OCI-LY3 (cell line): Measurements from ENCODE around the gene MAPK13.

Source experiments
- CTCF ChIP-seq: fragments of 200-600, 300-600 bp; sonication (generic); IDR thresholded peaks from 2 replicates; pipeline ENCODE4 v1.5.1; 2014; ENCODE audit warnings: antibody characterized with exemption, low read length, low read depth
- EZH2phosphoT487 ChIP-seq: fragments of 200-600 bp; shearing (Covaris generic); IDR thresholded peaks from 2 replicates; pipeline ENCODE4 v1.6.1; 2018; ENCODE audit warnings: antibody characterized with exemption, mixed run types, low read depth

- TF ChIP-seq CTCF (no peak), EZH2phosphoT487 (no peak)
These were observed 15.2 kb downstream of the MAPK13 start for GRCh38 chr6:36145495-36145894.
